KMS-11 (cell line): ENCODE data around the gene ZBED1.

Experiments used
- H2AFZ ChIP-seq: fragments of 200-600 bp; sonication (generic); 2 replicates; pipeline ENCODE4 v1.6.1; 2016; ENCODE audit warnings: antibody characterized with exemption, mixed run types, low read depth
- H3K27ac ChIP-seq: fragments of 200-600 bp; sonication (generic); 2 replicates; pipeline ENCODE4 v1.6.1; 2016; ENCODE audit warnings: mild to moderate bottlenecking, mixed run types
- H3K27me3 ChIP-seq: fragments of 200-600 bp; sonication (generic); 2 replicates; pipeline ENCODE4 v1.6.1; 2017; ENCODE audit warnings: mild to moderate bottlenecking, low read depth, mixed run types, moderate library complexity; ENCODE audit not compliant: insufficient read depth
- H3K36me3 ChIP-seq: fragments of 200-600 bp; sonication (generic); 2 replicates; pipeline ENCODE4 v1.6.1; 2017; ENCODE audit warnings: mild to moderate bottlenecking, mixed run types; ENCODE audit not compliant: insufficient read depth
- H3K4me1 ChIP-seq: fragments of 200-600 bp; sonication (generic); 2 replicates; pipeline ENCODE4 v1.6.1; 2016; ENCODE audit warnings: mild to moderate bottlenecking, low read depth, mixed run types; ENCODE audit not compliant: poor library complexity, severe bottlenecking
- H3K4me2 ChIP-seq: fragments of 200-600 bp; sonication (generic); 2 replicates; pipeline ENCODE4 v1.7.0; 2016; ENCODE audit warnings: mild to moderate bottlenecking, mixed run types
- H3K4me3 ChIP-seq: fragments of 200-600 bp; sonication (generic); IDR thresholded peaks from 2 replicates; pipeline ENCODE4 v1.6.1; 2017; ENCODE audit warnings: low read depth, low read length, mixed read lengths; ENCODE audit not compliant: insufficient read depth
- H3K79me2 ChIP-seq: fragments of 200-600 bp; sonication (generic); 2 replicates; pipeline ENCODE4 v1.6.1; 2016; ENCODE audit warnings: low read depth, mixed run types; ENCODE audit not compliant: insufficient read depth
- H3K9ac ChIP-seq: fragments of 200-600 bp; sonication (generic); 2 replicates; pipeline ENCODE4 v1.6.1; 2016; ENCODE audit warnings: mild to moderate bottlenecking, mixed run types
- H4K20me1 ChIP-seq: fragments of 200-600 bp; sonication (generic); 2 replicates; pipeline ENCODE4 v1.6.1; 2016; ENCODE audit warnings: mild to moderate bottlenecking, mixed run types; ENCODE audit not compliant: insufficient read depth
- CTCF ChIP-seq: fragments of 200-600 bp; sonication (generic); conservative IDR thresholded peaks from 2 replicates; pipeline ENCODE4 v1.6.1; 2017; ENCODE audit warnings: low read depth, mild to moderate bottlenecking, antibody characterized with exemption, low read length, moderate library complexity, mixed read lengths

ZBED1 gene

GRCh38 chrX:2501559-2502102, 855 bp upstream of the ZBED1 start:
- peaks cover 6% of the 10 kb centered on the region for H3K4me1 ChIP-seq
- H3K9ac ChIP-seq: no peak overlapping the region
- no peak overlapping the region for H3K4me2 ChIP-seq
- no peaks in the 10 kb centered on the region for H4K20me1 ChIP-seq
- H3K27me3 ChIP-seq: no peaks in the 10 kb centered on the region
- H3K79me2 ChIP-seq: peaks cover 31% of the 10 kb centered on the region
- no peak overlapping the region for H3K27ac ChIP-seq
- no peaks in the 10 kb centered on the region for H3K36me3 ChIP-seq
- no peak overlapping the region for H3K4me3 ChIP-seq
- H2AFZ ChIP-seq: no peak overlapping the region
- TF ChIP-seq CTCF: no peak

GRCh38 chrX:2500091-2500802, 529 bp downstream of the ZBED1 start:
- Histone ChIP-seq H3K4me1 (peaks cover 6% of the 10 kb centered on the region), H3K4me3 (no peak overlapping the region), H3K36me3 (no peaks in the 10 kb centered on the region), H3K27me3 (no peaks in the 10 kb centered on the region), H3K9ac (peak overlapping the region; percentile 78), H3K27ac (peak overlapping the region; percentile 33), H3K79me2 (peaks cover 41% of the 10 kb centered on the region), H2AFZ (peak overlapping the region; percentile 59), H3K4me2 (peak overlapping the region; percentile 68), H4K20me1 (no peaks in the 10 kb centered on the region)
- TF ChIP-seq CTCF: no peak

- H3K4me1 ChIP-seq: peaks cover 6% of the 10 kb centered on the region
- peak overlapping the region; percentile 68 for H3K4me2 ChIP-seq
- H3K79me2 ChIP-seq: peaks cover 41% of the 10 kb centered on the region
- H3K27me3 ChIP-seq: no peaks in the 10 kb centered on the region
- no peak overlapping the region for H2AFZ ChIP-seq
- H3K4me3 ChIP-seq: no peak overlapping the region
- no peak for TF ChIP-seq CTCF
- H3K36me3 ChIP-seq: no peaks in the 10 kb centered on the region
- peak overlapping the region; percentile 78; the same call in 1 of the 2 replicates for H3K9ac ChIP-seq
- H4K20me1 ChIP-seq: no peaks in the 10 kb centered on the region
- H3K27ac ChIP-seq: no peak overlapping the region
Measured at GRCh38 chrX:2499507-2499906, 1.3 kb downstream of the ZBED1 start.

GRCh38 chrX:2498781-2499302, 1.9 kb downstream of the ZBED1 start:
- Histone ChIP-seq H3K36me3 (no peaks in the 10 kb centered on the region), H3K4me1 (peaks cover 6% of the 10 kb centered on the region), H4K20me1 (no peaks in the 10 kb centered on the region), H3K79me2 (peaks cover 41% of the 10 kb centered on the region), H3K9ac (no peak overlapping the region), H3K4me2 (no peak overlapping the region), H3K4me3 (no peak overlapping the region), H3K27ac (no peak overlapping the region), H3K27me3 (no peaks in the 10 kb centered on the region), H2AFZ (no peak overlapping the region)
- no peak for TF ChIP-seq CTCF
